Endothelial cell of umbilical vein (primary cell): ENCODE results near the gene ERGIC1. TPM values are rescaled to one million over a fixed set of nuclear protein-coding genes. Genes with fewer than 3 reads are reported as not detected.

ENCODE experiments used
- BruUV-seq: library from RNA; stranded (reverse); fragments of 400-500 nt; replicated peaks from 2 replicates; lab custom pipeline; 2021; lab: Mats Ljungman, UMichigan
- CTCF ChIA-PET: fragments of 300-600, 350-600 bp; sonication (Branson Sonifier 250); formaldehyde crosslinking; loops from one replicate; lab custom pipeline; 2021; ENCODE audit warnings: antibody characterized with exemption, inconsistent platforms; lab: Charles Lee
- POLR2A ChIA-PET: fragments of 300-600, 350-600 bp; sonication (Branson Sonifier 250); formaldehyde crosslinking; loops from one replicate; lab custom pipeline; 2021; ENCODE audit warnings: antibody characterized with exemption, inconsistent platforms; lab: Charles Lee
- DNase-seq: peaks from one replicate; pipeline ENCODE4 v3.0.0-alpha.2; 2011; ENCODE audit warnings: low read depth, low spot score
- FAIRE-seq: peaks from 2 replicates; lab custom pipeline; 2011; peaks lifted over from hg19 to GRCh38; lab: Jason Lieb, UNC
- H2AFZ ChIP-seq: 2 replicates; pipeline ENCODE4 v1.6.0; 2012; ENCODE audit warnings: low read depth, low read length, control low read depth, inconsistent platforms
- H3K27ac ChIP-seq: 2 replicates; pipeline ENCODE4 v1.5.1; 2011; ENCODE audit warnings: low read depth, mild to moderate bottlenecking, control low read depth, low read length, moderate library complexity; ENCODE audit not compliant: insufficient read depth
- H3K27me3 ChIP-seq, 2 experiments: 2 replicates each; pipeline versions ENCODE4 v1.6.0 to v1.6.1; 2011; ENCODE audit warnings: low read length in 2 of 2, mixed read lengths in 1 of 2; ENCODE audit not compliant: control insufficient read depth in 2 of 2, insufficient read depth in 2 of 2
- H3K36me3 ChIP-seq, 2 experiments: 2 replicates in 1 of 2; 3 replicates in 1 of 2; pipeline ENCODE4 v1.5.1; 2011; ENCODE audit warnings: low read length in 2 of 2, mild to moderate bottlenecking in 1 of 2, moderate library complexity in 1 of 2; ENCODE audit not compliant: control insufficient read depth in 2 of 2, insufficient read depth in 2 of 2; ENCODE audit errors: extremely low read depth in 1 of 2
- H3K4me1 ChIP-seq: 3 replicates; pipeline ENCODE4 v1.5.1; 2011; ENCODE audit warnings: mild to moderate bottlenecking, low read length; ENCODE audit not compliant: control insufficient read depth, insufficient read depth; ENCODE audit errors: extremely low read depth
- H3K4me2 ChIP-seq: 2 replicates; pipeline ENCODE4 v1.6.1; 2011; ENCODE audit warnings: low read length, control low read depth, mixed read lengths; ENCODE audit not compliant: insufficient read depth
- H3K4me3 ChIP-seq, 3 experiments: fragments of 200-600 bp in 1 of 3; sonication (generic), shearing (Covaris generic) in 1 of 3; replicated peaks in 1 of 3; 2 replicates each; pipeline ENCODE4 v1.5.1; 2011 to 2016; ENCODE audit warnings: control low read depth in 3 of 3, low read length in 3 of 3, mild to moderate bottlenecking in 2 of 3, inconsistent platforms in 1 of 3, low read depth in 1 of 3, moderate library complexity in 1 of 3; ENCODE audit not compliant: insufficient read depth in 1 of 3
- H3K79me2 ChIP-seq: 2 replicates; pipeline ENCODE4 v1.6.0; 2012; ENCODE audit warnings: low read length, inconsistent platforms; ENCODE audit not compliant: control insufficient read depth, insufficient read depth
- H3K9ac ChIP-seq: replicated peaks from 2 replicates; pipeline ENCODE3; 2011; ENCODE audit warnings: low read length, control low read depth; ENCODE audit not compliant: insufficient read depth; ENCODE audit errors: extremely low read depth
- H3K9me1 ChIP-seq: replicated peaks from 3 replicates; pipeline ENCODE4 v1.6.0; 2011; ENCODE audit warnings: mild to moderate bottlenecking, low read length; ENCODE audit not compliant: control insufficient read depth, insufficient read depth; ENCODE audit errors: extremely low read depth
- H3K9me3 ChIP-seq: replicated peaks from 2 replicates; pipeline ENCODE4 v1.5.1; 2012; ENCODE audit warnings: low read length, inconsistent platforms; ENCODE audit not compliant: control insufficient read depth, insufficient read depth
- H4K20me1 ChIP-seq: replicated peaks from 2 replicates; pipeline ENCODE3; 2011; ENCODE audit warnings: mild to moderate bottlenecking, low read length; ENCODE audit not compliant: control insufficient read depth, insufficient read depth; ENCODE audit errors: extremely low read depth
- CTCF ChIP-seq, 2 donors: IDR thresholded peaks; 1 replicate in 1 of 2; 2 replicates in 1 of 2; pipeline ENCODE4 v1.5.1; 2011; ENCODE audit warnings: low read length in 2 of 2, mild to moderate bottlenecking in 2 of 2, moderate library complexity in 2 of 2, control low read depth in 1 of 2, inconsistent platforms in 1 of 2, low read depth in 1 of 2; ENCODE audit not compliant: insufficient read depth in 1 of 2; ENCODE audit errors: extremely low read depth in 1 of 2
- EZH2 ChIP-seq: IDR thresholded peaks from 2 replicates; pipeline ENCODE4 v1.6.1; 2012; ENCODE audit warnings: borderline replicate concordance, low read depth, mild to moderate bottlenecking, moderate library complexity, low read length, inconsistent platforms; ENCODE audit not compliant: severe bottlenecking
- FOS ChIP-seq: IDR thresholded peaks from 2 replicates; pipeline ENCODE4 v1.6.1; 2011; ENCODE audit warnings: mild to moderate bottlenecking, low read length, moderate library complexity, borderline replicate concordance; ENCODE audit not compliant: insufficient read depth
- GATA2 ChIP-seq: IDR thresholded peaks from 2 replicates; pipeline ENCODE4 v1.7.0; 2011; ENCODE audit warnings: low read depth, mild to moderate bottlenecking, moderate library complexity, mixed read lengths, low read length; ENCODE audit not compliant: insufficient read length, insufficient read depth
- JUN ChIP-seq: IDR thresholded peaks from 2 replicates; pipeline ENCODE4 v1.6.1; 2011; ENCODE audit warnings: borderline replicate concordance, low read depth; ENCODE audit not compliant: insufficient read length, insufficient read depth
- MAX ChIP-seq: IDR thresholded peaks from 2 replicates; pipeline ENCODE4 v1.6.1; 2011; ENCODE audit not compliant: insufficient read depth, insufficient read length
- MYC ChIP-seq: IDR thresholded peaks from one replicate; pipeline ENCODE4 v1.6.1; 2011; ENCODE audit warnings: mild to moderate bottlenecking, low read depth, low read length
- POLR2A ChIP-seq: IDR thresholded peaks from 2 replicates; pipeline ENCODE4 v1.6.1; 2012; ENCODE audit warnings: low read depth, mild to moderate bottlenecking, control low read depth, low read length
- POLR2AphosphoS5 ChIP-seq: IDR thresholded peaks from 2 replicates; pipeline ENCODE4 v1.6.1; 2012; ENCODE audit warnings: low read depth, mild to moderate bottlenecking, control low read depth, low read length, moderate library complexity; ENCODE audit not compliant: insufficient read depth
- dilution Hi-C: fragments of 300-500 bp; cut with MboI; formaldehyde crosslinking; loops from one replicate; pipeline ENCODE4 v1.15.0; 2019; ENCODE audit warnings: low sequenced_read_pairs; ENCODE audit not compliant: extremely low pct_ligation_motif_present
- intact Hi-C: fragments of 100-400 bp; cut with micrococcal nuclease; formaldehyde crosslinking; loops from one replicate; pipeline ENCODE4 v1.10.0; 2022
- polyA plus RNA-seq, 4 experiments: library from polyadenylated mRNA; depleted of rRNA in 3 of 4; stranded (reverse) in 3 of 4; unstranded in 1 of 4; fragments of >200 nt; gene quantifications; 2 replicates each; pipeline versions ENCODE4 v1.2.1 to v1.2.3, GENCODE V29; 2011 to 2012; ENCODE audit warnings: missing spikeins in 1 of 4
- total RNA-seq: library from RNA; stranded (reverse); gene quantifications from 2 replicates; pipeline ENCODE4 v1.2.3, GENCODE V29; 2021

The ERGIC1 gene
- total and polyA plus RNA-seq, 2 donors (not counting 3 experiments of a cell fraction or from before 2014, with no cell fraction given) = 105 to 109 TPM

GRCh38 chr5:172800088-172800551 lies 33.9 kb upstream of the ERGIC1 start:
- no peak overlapping the region for H3K27ac ChIP-seq
- no peaks in the 10 kb centered on the region for H3K79me2 ChIP-seq
- no peaks in the 10 kb centered on the region for H3K9me1 ChIP-seq
- FAIRE-seq = no peak
- H3K36me3 ChIP-seq = no peaks in the 10 kb centered on the region
- intact Hi-C loops (no loop called here), dilution Hi-C loops (no loop called here)
- no peak for TF ChIP-seq GATA2
- no peak for TF ChIP-seq JUN
- no peak for TF ChIP-seq CTCF (IDR thresholded peaks at IDR 0.05; ENCODE audit: extremely low read depth in 1 of 2, insufficient read depth in 1 of 2, low read depth in 1 of 2, low read length in 2 of 2)
- no peak for TF ChIP-seq FOS
- no peak for TF ChIP-seq MYC
- TF ChIP-seq POLR2A = no peak
- TF ChIP-seq EZH2 = no peak
- TF ChIP-seq POLR2AphosphoS5 = no peak
- no peak for TF ChIP-seq MAX
- H3K4me1 ChIP-seq = peaks cover 41% of the 10 kb centered on the region
- ChIA-PET POLR2A (interaction anchor here (0.8 kb wide), 1 partner anchor 29 kb away, joined by 3 read pairs; the partner anchor contains the start of gene DUSP1), CTCF (interaction anchor here (0.9 to 2.2 kb wide), 5 partner anchors 27 to 61 kb away, joined by 3 to 6 read pairs (median 3); no protein-coding TSS in a partner anchor)
- H3K4me3 ChIP-seq = no peak overlapping the region
- BruUV-seq = no TSS peak
- DNase-seq = no peak
- H3K9me3 ChIP-seq = no peaks in the 10 kb centered on the region
- H4K20me1 ChIP-seq = no peaks in the 10 kb centered on the region
- H3K27me3 ChIP-seq = no peaks in the 10 kb centered on the region
- H3K9ac ChIP-seq = no peak overlapping the region
- no peak overlapping the region for H2AFZ ChIP-seq
- no peak overlapping the region for H3K4me2 ChIP-seq
